ENCODE data around the gene LRRC74B. TPM values are rescaled to one million over a fixed set of nuclear protein-coding genes. Genes with fewer than 3 reads are reported as not detected.

The LRRC74B gene
- total and polyA plus RNA-seq, 2 donors from 2014 or later: not detected

DNA sequence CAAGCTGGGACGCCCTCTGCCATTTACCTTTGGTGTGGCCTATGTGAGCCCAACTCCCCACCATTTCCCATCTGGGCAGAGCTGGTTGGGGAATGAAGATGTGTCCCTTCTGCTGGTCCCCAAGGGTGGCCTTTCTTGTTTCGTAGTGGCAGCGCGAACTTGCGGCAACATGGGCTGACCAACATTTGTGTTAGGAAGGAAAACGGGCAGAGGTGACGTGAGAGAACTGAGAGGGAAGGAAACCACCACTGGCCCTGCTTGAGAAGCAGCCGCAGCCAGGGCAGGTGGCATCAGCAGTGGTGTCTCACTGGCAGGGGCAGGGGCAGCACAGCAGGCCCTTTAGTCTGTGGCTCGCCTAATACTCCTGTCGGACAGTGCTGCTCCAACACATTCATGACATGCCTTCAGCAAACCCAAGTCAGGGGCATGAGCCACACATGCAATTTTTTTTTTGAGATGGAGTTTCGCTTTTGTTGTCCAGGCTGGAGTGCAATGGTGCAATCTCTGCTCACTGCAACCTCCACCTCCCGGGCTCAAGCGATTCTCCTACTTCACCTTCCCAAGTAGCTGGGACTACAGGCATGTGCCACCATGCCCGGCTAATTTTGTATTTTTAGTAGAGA is 29.9 kb downstream of the LRRC74B start:
- intact Hi-C loops (cut with DNase I): no loop called here
- H3K9me3 ChIP-seq (ENCODE audit: control insufficient read depth in 2 of 3, insufficient read depth in 1 of 3, low read length in 3 of 3): no peaks in the 10 kb centered on the region
- DNase-seq (no peak), FAIRE-seq (no peak)
- H3K9ac ChIP-seq (ENCODE audit: low read length in 3 of 3): no peak overlapping the region
- no peak overlapping the region for H3K4me3 ChIP-seq (ENCODE audit: low read length in 3 of 3)
- TF ChIP-seq, protein P1, sequence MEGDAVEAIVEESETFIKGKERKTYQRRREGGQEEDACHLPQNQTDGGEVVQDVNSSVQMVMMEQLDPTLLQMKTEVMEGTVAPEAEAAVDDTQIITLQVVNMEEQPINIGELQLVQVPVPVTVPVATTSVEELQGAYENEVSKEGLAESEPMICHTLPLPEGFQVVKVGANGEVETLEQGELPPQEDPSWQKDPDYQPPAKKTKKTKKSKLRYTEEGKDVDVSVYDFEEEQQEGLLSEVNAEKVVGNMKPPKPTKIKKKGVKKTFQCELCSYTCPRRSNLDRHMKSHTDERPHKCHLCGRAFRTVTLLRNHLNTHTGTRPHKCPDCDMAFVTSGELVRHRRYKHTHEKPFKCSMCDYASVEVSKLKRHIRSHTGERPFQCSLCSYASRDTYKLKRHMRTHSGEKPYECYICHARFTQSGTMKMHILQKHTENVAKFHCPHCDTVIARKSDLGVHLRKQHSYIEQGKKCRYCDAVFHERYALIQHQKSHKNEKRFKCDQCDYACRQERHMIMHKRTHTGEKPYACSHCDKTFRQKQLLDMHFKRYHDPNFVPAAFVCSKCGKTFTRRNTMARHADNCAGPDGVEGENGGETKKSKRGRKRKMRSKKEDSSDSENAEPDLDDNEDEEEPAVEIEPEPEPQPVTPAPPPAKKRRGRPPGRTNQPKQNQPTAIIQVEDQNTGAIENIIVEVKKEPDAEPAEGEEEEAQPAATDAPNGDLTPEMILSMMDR (IDR thresholded peaks at IDR 0.05; ENCODE audit: borderline replicate concordance, extremely low read depth, insufficient read depth): no peak
- no peaks in the 10 kb centered on the region for H3K4me1 ChIP-seq (ENCODE audit: control insufficient read depth in 2 of 3, insufficient read depth in 2 of 3, low read depth in 1 of 3, low read length in 3 of 3)
- H3K27ac ChIP-seq (ENCODE audit: low read depth in 2 of 2, low read length in 2 of 2): no peak overlapping the region
- no peaks in the 10 kb centered on the region for H3K36me3 ChIP-seq (ENCODE audit: control insufficient read depth in 2 of 3, insufficient read depth in 3 of 3, low read length in 3 of 3)
- no peaks in the 10 kb centered on the region for H3K27me3 ChIP-seq (ENCODE audit: control insufficient read depth, insufficient read depth, low read length)

DNA sequence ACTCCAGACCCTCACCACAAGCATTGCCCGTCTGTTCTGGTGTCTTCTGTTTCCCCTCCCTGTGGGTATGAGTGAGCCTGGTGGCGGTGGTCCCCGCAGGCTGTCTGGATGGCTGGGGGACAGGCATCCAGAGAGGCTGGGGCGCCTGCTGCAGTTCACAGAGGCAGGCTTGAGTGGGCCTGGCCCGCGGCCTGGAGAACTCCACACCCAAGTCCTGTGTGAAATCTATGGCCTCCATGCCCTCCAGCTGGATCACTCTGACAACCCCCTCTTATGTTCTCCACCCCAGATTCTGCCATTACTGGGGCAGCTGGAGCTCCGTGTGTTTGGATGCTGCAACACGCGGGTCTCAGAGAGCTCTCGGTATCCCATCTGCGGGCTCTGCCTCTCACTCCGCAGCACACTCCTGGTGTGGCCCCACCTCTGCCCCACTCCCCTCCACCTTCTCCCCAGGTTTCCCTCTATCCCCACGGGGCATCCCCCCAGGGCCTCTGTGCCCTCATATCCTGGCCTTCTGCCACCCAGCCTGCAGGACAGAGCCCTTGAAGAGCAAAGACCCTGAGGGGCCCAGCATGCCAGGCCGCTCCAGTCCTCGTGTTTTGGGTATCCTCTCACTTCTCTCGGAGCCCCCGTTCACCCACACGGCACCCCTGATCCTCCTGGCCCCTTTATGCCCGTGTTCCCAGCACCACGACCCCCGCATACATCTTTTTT is 31.3 kb downstream of the LRRC74B start:
- Histone ChIP-seq H3K36me3 (ENCODE audit: control insufficient read depth in 2 of 3, insufficient read depth in 3 of 3, low read length in 3 of 3) (no peaks in the 10 kb centered on the region), H3K4me1 (ENCODE audit: control insufficient read depth in 2 of 3, insufficient read depth in 2 of 3, low read depth in 1 of 3, low read length in 3 of 3) (no peaks in the 10 kb centered on the region), H3K9ac (ENCODE audit: low read length in 3 of 3) (no peak overlapping the region), H3K27ac (ENCODE audit: low read depth in 2 of 2, low read length in 2 of 2) (no peak overlapping the region), H3K4me3 (ENCODE audit: low read length in 3 of 3) (no peak overlapping the region), H3K27me3 (ENCODE audit: control insufficient read depth, insufficient read depth, low read length) (no peaks in the 10 kb centered on the region), H3K9me3 (ENCODE audit: control insufficient read depth in 2 of 3, insufficient read depth in 1 of 3, low read length in 3 of 3) (no peaks in the 10 kb centered on the region)
- FAIRE-seq (no peak), DNase-seq (no peak)
- TF ChIP-seq, protein P1 (IDR thresholded peaks at IDR 0.05; ENCODE audit: borderline replicate concordance, extremely low read depth, insufficient read depth): no peak
- intact Hi-C loops (cut with DNase I): no loop called here

DNA sequence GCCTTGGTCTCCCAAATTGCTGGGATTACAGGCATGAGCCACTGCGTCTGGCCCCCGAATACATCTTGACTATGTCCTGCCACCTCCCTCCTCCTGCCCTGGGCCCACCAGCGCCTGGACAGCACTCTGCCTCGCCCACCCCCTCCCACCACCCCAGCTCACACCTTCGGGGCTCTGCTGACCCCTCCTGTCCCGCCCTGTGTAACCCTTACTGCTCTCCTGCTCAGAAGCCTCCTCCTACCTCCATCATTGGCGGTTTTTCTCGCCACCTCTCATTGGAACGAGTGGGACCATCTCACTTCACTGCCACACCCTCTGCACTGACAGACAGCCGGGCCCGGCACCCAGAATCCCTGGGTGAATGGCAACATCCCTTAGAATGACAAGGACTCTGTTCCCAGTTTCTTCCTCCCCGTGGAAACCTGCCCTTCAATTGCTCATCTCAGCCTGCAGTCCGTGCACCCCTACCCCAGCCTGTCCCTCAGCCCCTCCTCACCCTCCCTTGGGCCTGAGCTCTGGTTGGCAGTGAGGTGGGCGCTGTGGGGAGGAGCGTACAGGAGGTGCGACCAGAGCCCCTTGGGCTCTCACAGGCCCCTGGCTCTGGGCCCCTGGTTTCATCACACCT is 32.2 kb downstream of the LRRC74B start:
- intact Hi-C loops (cut with DNase I): no loop called here
- TF ChIP-seq, protein P1 (IDR thresholded peaks at IDR 0.05; ENCODE audit: borderline replicate concordance, extremely low read depth, insufficient read depth): no peak
- FAIRE-seq: no peak

More for the DNA sequence above, 32.2 kb downstream of the LRRC74B start:
- Histone ChIP-seq H3K4me3 (ENCODE audit: low read length in 3 of 3) (no peak overlapping the region), H3K9ac (ENCODE audit: low read length in 3 of 3) (no peak overlapping the region), H3K27ac (ENCODE audit: low read depth in 2 of 2, low read length in 2 of 2) (no peak overlapping the region), H3K4me1 (ENCODE audit: control insufficient read depth in 2 of 3, insufficient read depth in 2 of 3, low read depth in 1 of 3, low read length in 3 of 3) (no peaks in the 10 kb centered on the region), H3K36me3 (ENCODE audit: control insufficient read depth in 2 of 3, insufficient read depth in 3 of 3, low read length in 3 of 3) (no peaks in the 10 kb centered on the region), H3K9me3 (ENCODE audit: control insufficient read depth in 2 of 3, insufficient read depth in 1 of 3, low read length in 3 of 3) (no peaks in the 10 kb centered on the region), H3K27me3 (ENCODE audit: control insufficient read depth, insufficient read depth, low read length) (no peaks in the 10 kb centered on the region)
- DNase-seq: no peak

Data from kidney (tissue), 14 donors.